Endothelial cell (in vitro differentiated cells): ENCODE data around the gene MARK3. TPM values are rescaled to one million over a fixed set of nuclear protein-coding genes. Genes with fewer than 3 reads are reported as not detected.

Source experiments
- DNase-seq: peaks from one replicate; pipeline ENCODE4 v3.0.0; 2021; ENCODE audit warnings: low spot score
- H3K27ac Mint-ChIP-seq: one replicate; pipeline ENCODE4 v1.8.0; 2021; ENCODE audit warnings: mixed read lengths, inconsistent platforms; ENCODE audit not compliant: unreplicated experiment
- H3K27me3 Mint-ChIP-seq: one replicate; pipeline ENCODE4 v1.8.0; 2021; ENCODE audit warnings: mild to moderate bottlenecking, moderate library complexity, mixed read lengths, inconsistent platforms; ENCODE audit not compliant: unreplicated experiment
- H3K36me3 Mint-ChIP-seq: one replicate; pipeline ENCODE4 v1.8.0; 2021; ENCODE audit warnings: mild to moderate bottlenecking, low read depth, mixed read lengths, inconsistent platforms; ENCODE audit not compliant: unreplicated experiment
- H3K4me1 Mint-ChIP-seq: one replicate; pipeline ENCODE4 v1.8.0; 2021; ENCODE audit warnings: mild to moderate bottlenecking, mixed read lengths, inconsistent platforms; ENCODE audit not compliant: unreplicated experiment
- H3K4me3 Mint-ChIP-seq: one replicate; pipeline ENCODE4 v1.8.0; 2021; ENCODE audit warnings: mild to moderate bottlenecking, mixed read lengths, inconsistent platforms; ENCODE audit not compliant: unreplicated experiment
- H3K9me3 Mint-ChIP-seq: one replicate; pipeline ENCODE4 v1.8.0; 2021; ENCODE audit warnings: mixed read lengths, inconsistent platforms; ENCODE audit not compliant: unreplicated experiment
- CTCF ChIP-seq: fragments of 200-600 bp; sonication (generic); IDR thresholded peaks from one replicate; pipeline ENCODE4 v1.5.0; 2021; ENCODE audit warnings: antibody characterized with exemption; ENCODE audit not compliant: unreplicated experiment
- total RNA-seq: library from RNA; stranded (reverse); fragmentation: NEBNext Ultra II Directional; extraction: Animal tissue kit (Norgen Biotek cat#: 25700); gene quantifications from one replicate; pipeline ENCODE4 v1.2.1, GENCODE V29; 2021; ENCODE audit not compliant: unreplicated experiment

Gene MARK3
- total RNA-seq, 1 donor from 2014 or later, result 70.8 TPM

GRCh38 chr14:103537175-103537990, 152.2 kb downstream of the MARK3 start:
- H3K4me3 Mint-ChIP-seq, result peak overlapping the region; percentile 32
- H3K27me3 Mint-ChIP-seq, result peaks cover 13% of the 10 kb centered on the region
- DNase-seq, result no peak
- no peak for TF ChIP-seq CTCF
- H3K36me3 Mint-ChIP-seq, result no peaks in the 10 kb centered on the region
- H3K27ac Mint-ChIP-seq, result no peak overlapping the region
- no peaks in the 10 kb centered on the region for H3K4me1 Mint-ChIP-seq
- no peaks in the 10 kb centered on the region for H3K9me3 Mint-ChIP-seq

- Mint-ChIP-seq H3K27ac (no peak overlapping the region), H3K36me3 (no peaks in the 10 kb centered on the region), H3K4me3 (no peak overlapping the region), H3K4me1 (no peaks in the 10 kb centered on the region), H3K27me3 (peaks cover 13% of the 10 kb centered on the region), H3K9me3 (no peaks in the 10 kb centered on the region)
- DNase-seq, result no peak
- TF ChIP-seq CTCF, result no peak
Observed at GRCh38 chr14:103538291-103539055, 153.3 kb downstream of the MARK3 start.

- Mint-ChIP-seq H3K36me3 (no peaks in the 10 kb centered on the region), H3K27ac (no peak overlapping the region), H3K27me3 (peaks cover 13% of the 10 kb centered on the region), H3K9me3 (no peaks in the 10 kb centered on the region), H3K4me3 (no peak overlapping the region), H3K4me1 (no peaks in the 10 kb centered on the region)
- no peak for DNase-seq
- no peak for TF ChIP-seq CTCF
Observed at GRCh38 chr14:103539056-103539825, 154.0 kb downstream of the MARK3 start.

GRCh38 chr14:103540821-103541708, 155.8 kb downstream of the MARK3 start:
- Mint-ChIP-seq H3K36me3 (no peaks in the 10 kb centered on the region), H3K4me3 (no peak overlapping the region), H3K27ac (no peak overlapping the region), H3K4me1 (no peaks in the 10 kb centered on the region), H3K27me3 (peaks cover 11% of the 10 kb centered on the region), H3K9me3 (no peaks in the 10 kb centered on the region)
- no peak for DNase-seq
- TF ChIP-seq CTCF, result no peak
